Adrenal gland (tissue), 5 donors: ENCODE results near the gene INMT.

Source experiments
- POLR2A ChIP-seq, 2 donors: fragments of 450-650 bp; IDR thresholded peaks; one replicate each; pipeline ENCODE4 v1.6.1; 2017; ENCODE audit warnings: antibody characterized with exemption in 2 of 2, mild to moderate bottlenecking in 2 of 2, moderate library complexity in 1 of 2
- TF ChIP-seq, protein P1 (sequence below), 6 experiments: fragments of 450-650 bp in 4 of 6; fragments of 200-600 bp in 2 of 6; sonication (generic) in 1 of 6; IDR thresholded peaks; 1 replicate in 5 of 6; 2 replicates in 1 of 6; pipeline versions ENCODE4 v1.5.1 to v1.8.0; 2016 to 2021; ENCODE audit warnings: antibody characterized with exemption in 6 of 6, mild to moderate bottlenecking in 2 of 6, moderate library complexity in 1 of 6
- donor health status: DM: no; HTN: no; CAD: no.

DNA sequence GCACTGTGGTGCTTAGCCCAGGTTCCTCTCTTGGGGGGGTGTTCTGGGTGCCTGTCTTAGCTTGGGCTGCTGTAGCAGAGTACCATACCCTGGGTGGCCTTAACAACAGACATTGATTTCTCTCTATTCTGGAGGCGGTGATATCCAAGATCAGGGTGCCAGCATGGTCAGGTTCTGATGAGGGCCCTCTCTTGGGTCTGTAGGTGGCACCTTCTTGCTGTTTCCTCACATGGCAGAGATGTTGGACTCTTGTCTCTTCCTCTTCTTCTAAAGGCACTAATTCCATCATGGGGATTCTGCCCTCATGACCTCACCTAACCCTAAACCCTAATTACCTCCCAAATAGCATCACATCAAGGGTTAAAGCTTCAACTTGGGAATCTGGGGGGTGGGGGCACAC, 49.7 kb upstream of the INMT start:
- no peak for TF ChIP-seq POLR2A (IDR thresholded peaks at IDR 0.05)
- TF ChIP-seq, protein P1, sequence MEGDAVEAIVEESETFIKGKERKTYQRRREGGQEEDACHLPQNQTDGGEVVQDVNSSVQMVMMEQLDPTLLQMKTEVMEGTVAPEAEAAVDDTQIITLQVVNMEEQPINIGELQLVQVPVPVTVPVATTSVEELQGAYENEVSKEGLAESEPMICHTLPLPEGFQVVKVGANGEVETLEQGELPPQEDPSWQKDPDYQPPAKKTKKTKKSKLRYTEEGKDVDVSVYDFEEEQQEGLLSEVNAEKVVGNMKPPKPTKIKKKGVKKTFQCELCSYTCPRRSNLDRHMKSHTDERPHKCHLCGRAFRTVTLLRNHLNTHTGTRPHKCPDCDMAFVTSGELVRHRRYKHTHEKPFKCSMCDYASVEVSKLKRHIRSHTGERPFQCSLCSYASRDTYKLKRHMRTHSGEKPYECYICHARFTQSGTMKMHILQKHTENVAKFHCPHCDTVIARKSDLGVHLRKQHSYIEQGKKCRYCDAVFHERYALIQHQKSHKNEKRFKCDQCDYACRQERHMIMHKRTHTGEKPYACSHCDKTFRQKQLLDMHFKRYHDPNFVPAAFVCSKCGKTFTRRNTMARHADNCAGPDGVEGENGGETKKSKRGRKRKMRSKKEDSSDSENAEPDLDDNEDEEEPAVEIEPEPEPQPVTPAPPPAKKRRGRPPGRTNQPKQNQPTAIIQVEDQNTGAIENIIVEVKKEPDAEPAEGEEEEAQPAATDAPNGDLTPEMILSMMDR (IDR thresholded peaks at IDR 0.05) = no peak
